Panc1 (cell line): Measurements from ENCODE around the gene SPEM3. TPM values are rescaled to one million over a fixed set of nuclear protein-coding genes. Genes with fewer than 3 reads are reported as not detected.

ENCODE experiments used
- ATAC-seq: fragments of 200-7000 bp; cut with Tn5 transposase; 2 replicates; pipeline ENCODE4 v1.9.1; 2020; ENCODE audit warnings: mild to moderate bottlenecking, moderate library complexity
- BruUV-seq: library from RNA; stranded (reverse); fragments of 400-500 nt; replicated peaks from 2 replicates; lab custom pipeline; 2021; lab: Mats Ljungman, UMichigan
- CTCF ChIA-PET: fragments of 300-600 bp; sonication (Branson Sonifier 250); formaldehyde crosslinking; loops from one replicate; lab custom pipeline; 2022; ENCODE audit warnings: antibody characterized with exemption; lab: Charles Lee
- POLR2A ChIA-PET: fragments of 300-600 bp; sonication (Branson Sonifier 250); formaldehyde crosslinking; loops from one replicate; lab custom pipeline; 2022; ENCODE audit warnings: antibody characterized with exemption; lab: Charles Lee
- DNase-seq: peaks from one replicate; pipeline ENCODE4 v3.0.0-alpha.2; 2010; ENCODE audit warnings: low read depth, low spot score
- H3K27ac ChIP-seq: 2 replicates; pipeline ENCODE4 v1.5.1; 2011; ENCODE audit warnings: mild to moderate bottlenecking, low read length, inconsistent platforms
- H3K27me3 ChIP-seq: fragments of 200-500 bp; sonication (Bioruptor generic); 2 replicates; pipeline ENCODE4 v1.6.0; 2014; ENCODE audit warnings: low read length, inconsistent platforms; ENCODE audit not compliant: control insufficient read depth, insufficient read depth
- H3K36me3 ChIP-seq: fragments of 200-500 bp; sonication (Bioruptor generic); 2 replicates; pipeline ENCODE4 v1.5.1; 2014; ENCODE audit warnings: inconsistent platforms, mild to moderate bottlenecking, low read length, moderate library complexity; ENCODE audit not compliant: control insufficient read depth, insufficient read depth
- H3K4me1 ChIP-seq: 2 replicates; pipeline ENCODE4 v1.5.1; 2011; ENCODE audit warnings: inconsistent platforms, mild to moderate bottlenecking, low read length, moderate library complexity; ENCODE audit not compliant: control insufficient read depth, insufficient read depth
- H3K4me3 ChIP-seq, 2 experiments: 2 replicates each; pipeline ENCODE4 v1.5.1; 2011 to 2012; ENCODE audit warnings: low read depth in 2 of 2, low read length in 2 of 2, mild to moderate bottlenecking in 2 of 2, inconsistent platforms in 1 of 2, moderate library complexity in 1 of 2
- H3K9me3 ChIP-seq: fragments of 200-500 bp; sonication (Bioruptor generic); 2 replicates; pipeline ENCODE4 v1.5.1; 2014; ENCODE audit warnings: low read depth, mild to moderate bottlenecking, inconsistent platforms, low read length, moderate library complexity; ENCODE audit not compliant: control insufficient read depth, insufficient read depth
- CTCF ChIP-seq: fragments of 450-650 bp; IDR thresholded peaks from 2 replicates; pipeline ENCODE4 v1.5.1; 2017; ENCODE audit warnings: mild to moderate bottlenecking
- POLR2AphosphoS5 ChIP-seq: IDR thresholded peaks from 2 replicates; pipeline ENCODE4 v1.6.1; 2012; ENCODE audit warnings: mild to moderate bottlenecking, low read depth, low read length, moderate library complexity
- REST ChIP-seq, 2 experiments: IDR thresholded peaks; 2 replicates each; pipeline ENCODE4 v1.6.1; 2011 to 2012; ENCODE audit warnings: low read depth in 2 of 2, control low read depth in 1 of 2, low read length in 1 of 2, mild to moderate bottlenecking in 1 of 2, moderate library complexity in 1 of 2; ENCODE audit not compliant: insufficient read depth in 1 of 2
- SIN3A ChIP-seq: IDR thresholded peaks from 2 replicates; pipeline ENCODE4 v1.6.1; 2012; ENCODE audit warnings: low read depth, mild to moderate bottlenecking, low read length, moderate library complexity, borderline replicate concordance; ENCODE audit not compliant: insufficient read depth
- TCF7L2 ChIP-seq: IDR thresholded peaks from 2 replicates; pipeline ENCODE4 v1.6.1; 2011; ENCODE audit warnings: mild to moderate bottlenecking, low read depth, low read length, inconsistent platforms
- in situ Hi-C: cut with HindIII; loops from 2 replicates; pipeline ENCODE4 v1.10.0; 2016; ENCODE audit warnings: low sequenced_read_pairs, low pct_unique_long_range_greater_than_20kb
- intact Hi-C: fragments of 100-400 bp; cut with micrococcal nuclease; formaldehyde crosslinking; loops from one replicate; pipeline ENCODE4 v1.10.0; 2022; ENCODE audit not compliant: unreplicated experiment
- total RNA-seq: library from RNA; stranded (reverse); gene quantifications from one replicate; pipeline ENCODE4 v1.2.1, GENCODE V29; 2021; ENCODE audit not compliant: unreplicated experiment

Gene SPEM3
- total RNA-seq, 1 experiment from 2014 or later = not detected

- Histone ChIP-seq H3K9me3 (no peaks in the 10 kb centered on the region), H3K27me3 (no peaks in the 10 kb centered on the region), H3K36me3 (no peaks in the 10 kb centered on the region), H3K4me1 (no peaks in the 10 kb centered on the region; the same call in 1 of the 2 replicates), H3K4me3 (no peak overlapping the region), H3K27ac (no peak overlapping the region)
- no peak for DNase-seq
- no TSS peak for BruUV-seq
- ATAC-seq = no peak
- in situ Hi-C loops (no loop called here), intact Hi-C loops (no loop called here)
- no peak for TF ChIP-seq SIN3A
- TF ChIP-seq CTCF = no peak
- TF ChIP-seq TCF7L2 = no peak
- TF ChIP-seq REST (IDR thresholded peaks at IDR 0.05; ENCODE audit: insufficient read depth in 1 of 2, low read depth in 2 of 2, low read length in 1 of 2) = no peak
- no peak for TF ChIP-seq POLR2AphosphoS5
- POLR2A ChIA-PET = no interaction called here
- CTCF ChIA-PET = no interaction called here
Observed at GRCh38 chr17:7409716-7410115, 18.9 kb upstream of the SPEM3 start.

- CTCF ChIA-PET = no interaction called here
- DNase-seq = no peak
Observed at GRCh38 chr17:7410634-7411426, 17.8 kb upstream of the SPEM3 start.

More at GRCh38 chr17:7410634-7411426, 17.8 kb upstream of the SPEM3 start:
- H3K27me3 ChIP-seq = no peaks in the 10 kb centered on the region
- in situ Hi-C loops = no loop called here
- no peaks in the 10 kb centered on the region; the same call in 1 of the 2 replicates for H3K4me1 ChIP-seq
- POLR2A ChIA-PET = no interaction called here
- H3K4me3 ChIP-seq = no peak overlapping the region
- no peaks in the 10 kb centered on the region for H3K9me3 ChIP-seq
- H3K36me3 ChIP-seq = no peaks in the 10 kb centered on the region
- no peak overlapping the region for H3K27ac ChIP-seq
- TF ChIP-seq TCF7L2 (no peak), POLR2AphosphoS5 (no peak), REST (IDR thresholded peaks at IDR 0.05; ENCODE audit: insufficient read depth in 1 of 2, low read depth in 2 of 2, low read length in 1 of 2) (no peak), CTCF (no peak), SIN3A (no peak)
- intact Hi-C loops = no loop called here
- ATAC-seq = no peak
- BruUV-seq = no TSS peak
